Stimulated activated CD4-positive, alpha-beta T cell treated with anti-CD3 and anti-CD28 coated beads, Interleukin-4, amount 100 ng/mL, for 48 hours (primary cell): Measurements from ENCODE around the gene ERF.

Experiments used
- DNase-seq, 2 donors: peaks; one replicate each; pipeline ENCODE4 v3.0.0-alpha.2; 2020; ENCODE audit warnings: low read depth in 2 of 2

ERF gene

GRCh38 chr19:42254089-42254849 is 659 bp downstream of the ERF start:
- peak; percentile 63 to 74 for DNase-seq

GRCh38 chr19:42253245-42254088 is 1.5 kb downstream of the ERF start:
- DNase-seq = peak; percentile 55 to 60

- DNase-seq = no peak
These were observed 2.3 kb downstream of the ERF start for GRCh38 chr19:42252365-42253244.

GRCh38 chr19:42251572-42252358 is 3.2 kb downstream of the ERF start:
- DNase-seq = no peak

- no peak for DNase-seq
These were observed 4.0 kb downstream of the ERF start for GRCh38 chr19:42250666-42251531.

GRCh38 chr19:42250183-42250665 is 4.7 kb downstream of the ERF start:
- no peak for DNase-seq

GRCh38 chr19:42249769-42250168 is 5.2 kb downstream of the ERF start:
- DNase-seq = no peak

- no peak for DNase-seq
These were observed 5.7 kb downstream of the ERF start for GRCh38 chr19:42249149-42249750.

GRCh38 chr19:42248270-42249148 is 6.4 kb downstream of the ERF start:
- no peak for DNase-seq

GRCh38 chr19:42247640-42248199 is 7.2 kb downstream of the ERF start:
- DNase-seq = no peak

GRCh38 chr19:42246922-42247639 is 7.8 kb downstream of the ERF start:
- DNase-seq = no peak

GRCh38 chr19:42246143-42246921 is 8.6 kb downstream of the ERF start:
- no peak for DNase-seq

GRCh38 chr19:42245231-42245630 is 9.7 kb downstream of the ERF start:
- DNase-seq = no peak

- DNase-seq = peak; percentile 82 to 90
These were observed 10.3 kb downstream of the ERF start for GRCh38 chr19:42244347-42245220.

- DNase-seq = peak; percentile 89 to 94
These were observed 12.2 kb downstream of the ERF start, which contains the start of gene GSK3A for GRCh38 chr19:42242512-42243409. GSK3A (minus strand) TSS chr19:42242602; CDS start chr19:42242465, 137 bp downstream.
